Progenitor cell of endocrine pancreas (in vitro differentiated cells): ENCODE data around the gene GALNT9. TPM values are rescaled to one million over a fixed set of nuclear protein-coding genes. Genes with fewer than 3 reads are reported as not detected.

Experiments
- DNase-seq: peaks from one replicate; pipeline ENCODE4 v3.0.0; 2021; ENCODE audit warnings: low spot score; ENCODE audit not compliant: unreplicated experiment
- H3K27ac Mint-ChIP-seq: 2 replicates; pipeline ENCODE4 v1.8.0; 2021; ENCODE audit warnings: mild to moderate bottlenecking, moderate library complexity, mixed read lengths
- H3K27me3 Mint-ChIP-seq: 2 replicates; pipeline ENCODE4 v1.8.0; 2021; ENCODE audit warnings: mixed read lengths
- H3K36me3 Mint-ChIP-seq: 2 replicates; pipeline ENCODE4 v1.8.0; 2022; ENCODE audit warnings: mixed read lengths; ENCODE audit not compliant: insufficient read depth
- H3K4me1 Mint-ChIP-seq: 2 replicates; pipeline ENCODE4 v1.8.0; 2021; ENCODE audit warnings: low read depth, mixed read lengths
- H3K4me3 Mint-ChIP-seq: 2 replicates; pipeline ENCODE4 v1.8.0; 2021; ENCODE audit warnings: low read depth, mild to moderate bottlenecking, moderate library complexity, mixed read lengths
- H3K9me3 Mint-ChIP-seq: 2 replicates; pipeline ENCODE4 v1.8.0; 2021; ENCODE audit warnings: low read depth, mixed read lengths
- CTCF ChIP-seq: fragments of 200-600 bp; sonication (generic); IDR thresholded peaks from one replicate; pipeline ENCODE4 v1.5.0; 2021; ENCODE audit warnings: antibody characterized with exemption, mild to moderate bottlenecking; ENCODE audit not compliant: unreplicated experiment
- total RNA-seq: library from RNA; stranded (reverse); gene quantifications from 2 replicates; pipeline ENCODE4 v1.2.1, GENCODE V29; 2021

GALNT9 gene
- total RNA-seq, 1 donor from 2014 or later = 0.36 TPM

GRCh38 chr12:132263061-132263360 lies 66.4 kb downstream of the GALNT9 start:
- no peak for TF ChIP-seq CTCF
- H3K27me3 Mint-ChIP-seq = peaks cover 57% of the 10 kb centered on the region
- no peaks in the 10 kb centered on the region for H3K36me3 Mint-ChIP-seq
- DNase-seq = no peak
- H3K9me3 Mint-ChIP-seq = no peaks in the 10 kb centered on the region
- H3K4me1 Mint-ChIP-seq = no peaks in the 10 kb centered on the region
- H3K27ac Mint-ChIP-seq = no peak overlapping the region
- no peak overlapping the region for H3K4me3 Mint-ChIP-seq

- H3K27me3 Mint-ChIP-seq = peaks cover 57% of the 10 kb centered on the region
- H3K4me1 Mint-ChIP-seq = no peaks in the 10 kb centered on the region
- no peak for TF ChIP-seq CTCF
- no peaks in the 10 kb centered on the region for H3K36me3 Mint-ChIP-seq
- no peaks in the 10 kb centered on the region for H3K9me3 Mint-ChIP-seq
- DNase-seq = no peak
- no peak overlapping the region for H3K4me3 Mint-ChIP-seq
- no peak overlapping the region for H3K27ac Mint-ChIP-seq
These were observed 66.9 kb downstream of the GALNT9 start for GRCh38 chr12:132262256-132263060.

GRCh38 chr12:132261328-132262138 lies 67.9 kb downstream of the GALNT9 start:
- Mint-ChIP-seq H3K36me3 (no peaks in the 10 kb centered on the region), H3K4me1 (no peaks in the 10 kb centered on the region), H3K27ac (no peak overlapping the region), H3K9me3 (no peaks in the 10 kb centered on the region), H3K27me3 (peaks cover 56% of the 10 kb centered on the region), H3K4me3 (no peak overlapping the region)
- no peak for TF ChIP-seq CTCF
- no peak for DNase-seq

- Mint-ChIP-seq H3K4me1 (no peaks in the 10 kb centered on the region), H3K9me3 (no peaks in the 10 kb centered on the region), H3K27me3 (peaks cover 55% of the 10 kb centered on the region), H3K36me3 (no peaks in the 10 kb centered on the region), H3K27ac (no peak overlapping the region), H3K4me3 (no peak overlapping the region)
- TF ChIP-seq CTCF = no peak
- DNase-seq = no peak
These were observed 68.7 kb downstream of the GALNT9 start for GRCh38 chr12:132260721-132261120.

- Mint-ChIP-seq H3K4me1 (no peaks in the 10 kb centered on the region), H3K9me3 (no peaks in the 10 kb centered on the region), H3K27ac (no peak overlapping the region), H3K36me3 (no peaks in the 10 kb centered on the region), H3K4me3 (no peak overlapping the region), H3K27me3 (peaks cover 55% of the 10 kb centered on the region)
- DNase-seq = no peak
- TF ChIP-seq CTCF = no peak
These were observed 69.3 kb downstream of the GALNT9 start for GRCh38 chr12:132259872-132260695.
